H1 (cell line): ENCODE results near the gene CROCC. TPM values are rescaled to one million over a fixed set of nuclear protein-coding genes. Genes with fewer than 3 reads are reported as not detected.

Source experiments
- BACH1 ChIP-seq: IDR thresholded peaks from 2 replicates; pipeline ENCODE4 v1.6.1; 2012; ENCODE audit warnings: low read length, improper control_type of control experiment
- MAFK ChIP-seq: IDR thresholded peaks from 2 replicates; pipeline ENCODE4 v1.6.1; 2012; ENCODE audit warnings: low read depth, mild to moderate bottlenecking, improper control_type of control experiment, low read length
- POLR2A ChIP-seq, 2 experiments: IDR thresholded peaks; 1 replicate in 1 of 2; 2 replicates in 1 of 2; pipeline ENCODE4 v1.6.1; 2011; ENCODE audit warnings: low read depth in 2 of 2, low read length in 2 of 2, mild to moderate bottlenecking in 2 of 2; ENCODE audit errors: control extremely low read depth in 1 of 2
- RAD21 ChIP-seq, 2 experiments: IDR thresholded peaks in 1 of 2; conservative IDR thresholded peaks in 1 of 2; 2 replicates each; pipeline ENCODE4 v1.6.1; 2011; ENCODE audit warnings: low read depth in 2 of 2, low read length in 2 of 2, improper control_type of control experiment in 1 of 2, inconsistent platforms in 1 of 2, mild to moderate bottlenecking in 1 of 2, moderate library complexity in 1 of 2
- SAP30 ChIP-seq: fragments of 300-600 bp; sonication (generic); IDR thresholded peaks from 2 replicates; pipeline ENCODE4 v1.7.1; 2012; ENCODE audit warnings: low read length, moderate library complexity, mild to moderate bottlenecking, inconsistent platforms; ENCODE audit not compliant: insufficient read depth, insufficient replicate concordance
- SIN3A ChIP-seq, 2 experiments: IDR thresholded peaks in 1 of 2; conservative IDR thresholded peaks in 1 of 2; 2 replicates each; pipeline ENCODE4 v1.6.1; 2011 to 2012; ENCODE audit warnings: low read length in 2 of 2, improper control_type of control experiment in 1 of 2, low read depth in 1 of 2, mild to moderate bottlenecking in 1 of 2
- polyA plus RNA-seq, 7 experiments: library from polyadenylated mRNA; depleted of rRNA in 3 of 7; stranded (reverse) in 5 of 7; unstranded in 2 of 7; fragments of >200 nt in 5 of 7; fragments of 200-250 nt in 2 of 7; gene quantifications; 1 replicate in 5 of 7; 2 replicates in 1 of 7; 4 replicates in 1 of 7; pipeline versions ENCODE4 v1.2.1 to v1.2.3, GENCODE V29; 2011 to 2013; ENCODE audit warnings: missing spikeins in 2 of 7, mixed read lengths in 2 of 7
- total RNA-seq: library from RNA; stranded (reverse); fragmentation: NEBNext Ultra II Directional; extraction: Animal tissue kit (Norgen Biotek cat#: 25700); gene quantifications from 2 replicates; pipeline ENCODE4 v1.2.1, GENCODE V29; 2021

Gene CROCC
- total and polyA plus RNA-seq, 2 of the 8 experiments (the other 6 are each of a cell fraction or from before 2014, with no cell fraction given): 12.1 to 39.5 TPM

DNA sequence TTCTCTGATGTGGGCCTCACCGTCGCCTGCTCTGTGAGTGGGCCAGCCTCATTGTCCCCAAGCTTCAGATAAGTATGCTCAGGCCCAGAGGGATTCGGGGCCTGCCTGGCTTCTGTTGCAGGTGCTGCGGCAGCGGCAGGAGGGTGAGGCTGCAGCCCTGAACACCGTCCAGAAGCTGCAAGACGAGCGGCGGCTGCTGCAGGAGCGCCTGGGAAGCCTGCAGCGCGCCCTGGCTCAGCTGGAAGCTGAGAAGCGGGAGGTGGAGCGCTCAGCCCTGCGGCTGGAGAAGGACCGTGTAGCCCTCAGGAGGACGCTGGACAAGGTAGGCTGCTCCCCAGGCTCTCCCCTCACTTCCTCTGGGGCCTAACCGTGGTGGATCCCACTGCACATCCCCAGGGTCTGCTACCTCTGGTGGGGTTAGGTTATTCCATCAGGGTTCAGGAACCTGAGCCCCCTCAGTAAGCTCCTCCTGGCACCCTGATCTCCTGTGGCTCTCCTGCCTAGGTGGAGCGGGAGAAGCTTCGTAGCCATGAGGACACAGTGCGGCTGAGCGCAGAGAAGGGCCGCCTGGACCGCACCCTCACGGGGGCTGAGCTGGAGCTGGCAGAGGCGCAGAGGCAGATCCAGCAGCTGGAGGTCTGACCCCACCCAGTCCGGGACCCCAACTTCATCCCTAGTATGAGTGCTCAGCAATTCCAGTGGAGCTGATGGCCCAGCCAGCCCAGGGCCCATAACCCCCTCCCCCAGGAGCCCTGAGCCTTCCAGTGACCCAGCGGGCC is 48.6 kb downstream of the CROCC start (continued):
- TF ChIP-seq SAP30: no peak
- no peak for TF ChIP-seq MAFK
- no peak for TF ChIP-seq BACH1
- TF ChIP-seq SIN3A (conservative IDR thresholded peaks at IDR 0.05 in 1 of 2, IDR thresholded peaks at IDR 0.05 in 1 of 2; ENCODE audit: low read depth in 1 of 2, low read length in 2 of 2): no peak
- no peak for TF ChIP-seq POLR2A (IDR thresholded peaks at IDR 0.05; ENCODE audit: control extremely low read depth in 1 of 2, low read depth in 2 of 2, low read length in 2 of 2)
- TF ChIP-seq RAD21 (IDR thresholded peaks at IDR 0.05 in 1 of 2, conservative IDR thresholded peaks at IDR 0.05 in 1 of 2; ENCODE audit: low read depth in 2 of 2, low read length in 2 of 2): no peak
